Activated CD8-positive, alpha-beta memory T cell treated with anti-CD3 and anti-CD28 coated beads, Interleukin-2, amount 50 U/mL, for 24 hours (primary cell): Measurements from ENCODE around the gene ZNF678.

Experiments
- DNase-seq: peaks from one replicate; pipeline ENCODE4 v3.0.0-alpha.2; 2020; ENCODE audit errors: extremely low read depth

ZNF678 gene

GRCh38 chr1:227563324-227564201 lies at the start of gene ZNF678:
Gene ZNF678, plus strand, starts transcription at chr1:227563556. Its CDS starts 87,436 bp downstream, at chr1:227650992.
- peak; percentile 79 for DNase-seq

DNA sequence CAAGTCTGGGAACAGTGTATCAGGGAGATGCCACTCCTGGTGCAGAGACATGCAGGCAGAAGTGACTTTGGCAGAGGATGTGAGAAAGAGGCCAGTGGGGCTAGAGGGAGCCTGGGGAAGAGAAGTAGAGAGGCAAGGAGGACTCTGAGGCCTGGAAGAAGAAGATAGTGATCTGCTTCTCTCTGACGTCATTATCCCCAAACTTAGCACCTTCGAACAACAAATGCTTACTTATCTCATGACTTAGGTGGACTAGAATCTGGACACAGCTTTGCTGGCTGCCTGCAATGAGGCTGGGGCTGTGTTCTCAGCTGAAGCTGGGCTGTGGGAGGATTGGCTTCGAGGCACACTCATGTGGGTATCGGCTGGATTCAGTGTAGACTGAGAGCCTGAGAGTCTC lies 44.5 kb upstream of the ZNF678 start:
- no peak for DNase-seq

DNA sequence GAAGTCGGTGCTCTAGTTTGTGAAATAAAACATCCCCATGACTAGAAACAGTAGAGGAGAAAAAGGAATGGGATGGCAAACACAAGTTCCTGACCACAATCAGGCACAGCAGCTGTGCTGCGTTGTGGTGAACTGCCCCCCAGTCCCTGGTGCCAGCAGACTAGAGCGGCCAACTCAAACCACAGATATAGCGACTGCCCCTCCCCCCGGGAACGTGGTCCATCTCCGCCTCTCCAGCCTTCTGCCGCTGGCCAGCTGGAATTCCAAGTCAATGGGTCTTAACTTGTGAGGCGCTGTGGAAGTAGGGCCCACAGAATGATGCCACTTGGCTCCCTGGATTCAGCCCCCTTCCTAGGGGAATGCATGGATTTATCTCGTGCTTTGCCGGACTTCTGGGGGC lies 41.6 kb upstream of the ZNF678 start:
- DNase-seq: no peak

GRCh38 chr1:227526524-227526923 lies 36.8 kb upstream of the ZNF678 start:
- DNase-seq: no peak

- DNase-seq: no peak
These were observed 31.2 kb upstream of the ZNF678 start for GRCh38 chr1:227532019-227532619.

GRCh38 chr1:227540170-227541098 lies 22.9 kb upstream of the ZNF678 start:
- no peak for DNase-seq

GRCh38 chr1:227541129-227541528 lies 22.2 kb upstream of the ZNF678 start:
- DNase-seq: no peak

GRCh38 chr1:227541796-227542152 lies 21.6 kb upstream of the ZNF678 start:
- DNase-seq: no peak

- peak; percentile 70 for DNase-seq
These were observed 20.9 kb upstream of the ZNF678 start for GRCh38 chr1:227542153-227543120.

GRCh38 chr1:227543283-227544066 lies 19.9 kb upstream of the ZNF678 start:
- no peak for DNase-seq

GRCh38 chr1:227544067-227545050 lies 19.0 kb upstream of the ZNF678 start:
- DNase-seq: no peak

DNA sequence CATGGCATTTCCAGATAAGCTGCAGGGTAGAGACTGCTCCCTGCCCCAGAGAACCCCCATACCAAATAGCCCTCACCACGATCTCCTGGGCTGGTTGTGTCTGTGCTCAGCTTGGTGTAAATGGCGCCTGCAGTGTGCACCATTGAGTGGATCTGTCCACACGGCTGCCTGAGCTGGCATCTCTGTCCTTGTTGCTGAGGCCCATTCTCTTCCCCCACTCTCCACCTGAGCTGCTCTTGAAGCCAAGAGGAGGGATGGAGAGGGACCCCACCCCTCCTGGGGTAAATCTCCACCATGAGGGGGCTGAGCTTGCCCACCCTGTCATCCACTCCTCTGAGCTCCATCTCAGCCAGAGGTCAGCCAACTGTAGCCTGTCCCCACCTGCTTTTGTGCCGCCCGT lies 18.0 kb upstream of the ZNF678 start:
- no peak for DNase-seq

DNA sequence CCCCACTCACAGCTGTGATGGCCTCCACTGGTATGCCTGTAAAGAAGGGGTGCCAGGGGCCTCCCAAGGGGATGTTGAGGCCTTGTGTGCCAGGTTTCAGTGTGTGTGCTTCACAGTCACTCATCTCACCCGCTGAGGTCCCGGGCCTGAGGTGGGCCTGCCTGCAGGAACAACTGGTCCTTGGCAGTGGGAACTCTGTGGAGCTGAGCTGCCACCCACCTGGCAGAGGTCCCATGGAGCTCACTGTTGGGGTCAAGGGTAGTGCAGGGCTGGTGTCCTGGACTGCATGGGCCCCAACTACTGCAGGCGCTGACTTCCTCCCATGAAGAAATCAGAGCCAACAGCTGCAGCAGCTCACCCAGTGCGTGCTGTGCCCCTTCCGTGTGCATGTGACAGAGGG lies 17.3 kb upstream of the ZNF678 start:
- no peak for DNase-seq

DNA sequence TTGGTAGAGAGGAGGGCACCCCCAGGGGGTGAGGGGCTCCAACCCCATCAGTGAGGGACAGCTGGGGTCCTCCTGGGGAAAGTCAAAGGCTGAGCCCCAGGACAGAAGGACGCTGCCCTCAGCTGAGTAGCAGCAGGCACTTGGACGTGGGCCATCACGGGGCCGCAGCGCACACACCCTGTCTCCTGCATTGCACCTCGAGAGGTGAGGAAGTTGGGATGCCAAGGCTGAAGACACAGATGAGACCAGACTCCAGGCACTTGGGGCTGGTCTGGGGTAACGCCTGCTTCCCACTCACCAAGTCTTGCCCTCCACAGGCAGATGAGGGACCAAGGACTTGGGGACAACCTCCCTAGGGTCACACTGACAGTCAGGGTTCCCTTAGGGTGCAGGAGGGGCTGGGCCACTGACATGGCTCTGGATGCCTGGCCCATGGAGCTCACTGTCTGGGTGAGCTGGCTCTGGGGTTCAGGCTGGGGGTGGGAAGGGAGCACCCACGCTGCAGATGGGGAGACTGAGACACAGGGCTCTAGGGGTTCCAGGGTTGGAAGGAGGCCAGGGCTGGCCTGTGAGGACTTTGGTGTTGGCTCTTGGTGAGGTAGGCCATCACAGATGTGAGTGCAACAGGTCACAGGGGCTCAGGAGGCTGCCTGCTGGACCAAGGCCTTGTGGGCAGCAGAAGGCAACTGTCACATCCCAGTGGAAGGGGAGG lies 16.6 kb upstream of the ZNF678 start:
- no peak for DNase-seq

- no peak for DNase-seq
These were observed 15.8 kb upstream of the ZNF678 start for GRCh38 chr1:227547310-227548118.

DNA sequence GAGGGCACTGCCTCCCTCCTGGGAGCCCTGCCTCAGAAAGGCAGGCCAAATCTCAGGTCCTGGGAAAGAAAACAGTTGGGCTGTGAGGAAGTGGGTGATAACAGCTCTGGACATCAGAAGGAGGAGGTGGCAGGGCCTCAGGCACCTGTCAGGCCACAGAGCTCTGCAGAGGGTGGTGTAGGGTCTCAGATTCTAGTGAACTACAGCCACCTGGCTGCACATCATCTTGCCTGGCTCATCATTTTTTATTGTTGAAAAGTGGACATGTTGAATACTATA lies 15.3 kb upstream of the ZNF678 start:
- DNase-seq: no peak

- DNase-seq: no peak
These were observed 14.9 kb upstream of the ZNF678 start for GRCh38 chr1:227548448-227548847.

DNA sequence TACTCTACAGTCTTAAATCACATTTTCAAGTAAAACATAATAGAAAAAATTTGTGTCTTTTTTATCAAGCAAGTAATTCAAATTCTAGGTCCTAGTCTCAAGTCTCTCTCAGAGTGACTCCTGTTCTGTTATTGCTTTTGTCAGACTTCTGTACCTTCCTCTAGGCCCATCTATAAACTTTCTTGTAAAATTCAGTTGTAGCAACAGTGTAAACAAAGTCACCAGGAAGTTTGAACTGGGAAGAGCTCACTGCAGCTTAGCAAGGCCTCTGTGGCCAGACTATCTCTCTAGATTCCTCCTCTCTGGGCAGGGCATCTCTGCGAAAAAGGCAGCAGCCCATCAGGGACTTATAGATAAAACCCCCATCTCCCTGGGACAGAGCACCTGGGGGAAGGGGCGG lies 13.5 kb upstream of the ZNF678 start:
- DNase-seq: no peak
